Sigmoid colon (tissue), 4 donors: ENCODE data around the gene SCYGR4.

Experiments used
- CTCF ChIP-seq, 4 experiments: fragments of 450-650 bp in 3 of 4; fragments of 200-600 bp in 1 of 4; IDR thresholded peaks; one replicate each; pipeline ENCODE4 v1.5.1; 2016 to 2019; ENCODE audit warnings: antibody characterized with exemption in 4 of 4, mild to moderate bottlenecking in 3 of 4, moderate library complexity in 2 of 4
- EP300 ChIP-seq, 4 donors: sonication (generic); formaldehyde crosslinking; IDR thresholded peaks; one replicate each; pipeline ENCODE4 v1.6.1; 2017; ENCODE audit warnings: antibody characterized with exemption in 4 of 4
- POLR2A ChIP-seq, 2 donors: fragments of 450-650 bp; IDR thresholded peaks; one replicate each; pipeline ENCODE4 v1.6.1; 2016; ENCODE audit warnings: antibody characterized with exemption in 2 of 2, mild to moderate bottlenecking in 2 of 2, moderate library complexity in 2 of 2
- POLR2AphosphoS5 ChIP-seq, 4 donors: sonication (generic); formaldehyde crosslinking; IDR thresholded peaks; one replicate each; pipeline ENCODE4 v1.6.1; 2017; ENCODE audit warnings: antibody characterized with exemption in 4 of 4

- no peak for TF ChIP-seq CTCF (IDR thresholded peaks at IDR 0.05)
- no peak for TF ChIP-seq POLR2AphosphoS5 (IDR thresholded peaks at IDR 0.05)
- no peak for TF ChIP-seq POLR2A (IDR thresholded peaks at IDR 0.05)
- no peak for TF ChIP-seq EP300 (IDR thresholded peaks at IDR 0.05)
Observed at GRCh38 chr2:227614246-227614645, 3.1 kb upstream of the SCYGR4 start.
